ENCODE measurements around the gene MS4A10. TPM values are rescaled to one million over a fixed set of nuclear protein-coding genes. Genes with fewer than 3 reads are reported as not detected.

Gene MS4A10
- polyA plus RNA-seq, 2 of the 4 experiments (the other 2 are of a cell fraction) = not detected

GRCh38 chr11:60763692-60764369 lies 21.3 kb upstream of the MS4A10 start (continued):
- no peak for TF ChIP-seq ATOH8 (CRISPR knock-in tag; IDR thresholded peaks at IDR 0.05; ENCODE audit: low read depth)
- TF ChIP-seq GATA3 (IDR thresholded peaks at IDR 0.05; ENCODE audit: borderline replicate concordance) = no peak
- TF ChIP-seq BCL3 (IDR thresholded peaks at IDR 0.05) = no peak

GRCh38 chr11:60764879-60765278 lies 20.3 kb upstream of the MS4A10 start:
- ChIA-PET CTCF (interaction anchor here (0.7 to 8.1 kb wide), 8 partner anchors 11 to 497 kb away, joined by 3 to 129 read pairs (median 4); no protein-coding TSS in a partner anchor), POLR2A (no interaction called here)
- WGBS (ENCODE audit: missing lambda C conversion rate) = 25% methylated on average over 1 of the region's 1 CpG
- H3K4me1 ChIP-seq = no peaks in the 10 kb centered on the region
- ATAC-seq (no peak), FAIRE-seq (no peak), DNase-seq (ENCODE audit: low read depth in 1 of 2, low spot score in 1 of 2) (no peak)
- TF ChIP-seq ESRRA (IDR thresholded peaks at IDR 0.05; ENCODE audit: borderline replicate concordance, low read length) (no peak), RCOR1 (IDR thresholded peaks at IDR 0.05; ENCODE audit: low read depth, low read length) (no peak), PBX3 (IDR thresholded peaks at IDR 0.05) (no peak), POLR2AphosphoS2 (conservative IDR thresholded peaks at IDR 0.05; ENCODE audit: low read length) (no peak), HOXA7 (CRISPR knock-in tag; IDR thresholded peaks at IDR 0.05) (no peak), TFCP2L1 (CRISPR knock-in tag; IDR thresholded peaks at IDR 0.05) (no peak), KDM5A (IDR thresholded peaks at IDR 0.05) (no peak), EHF (CRISPR knock-in tag; IDR thresholded peaks at IDR 0.05) (no peak), CBX2 (IDR thresholded peaks at IDR 0.05; ENCODE audit: borderline replicate concordance, low read depth) (no peak), KDM1A (IDR thresholded peaks at IDR 0.05; ENCODE audit: low read depth) (no peak)
- no peak overlapping the region for H3K4me3 ChIP-seq
- no peak overlapping the region for H3K4me2 ChIP-seq
- no peak overlapping the region for H3K27ac ChIP-seq
- no peaks in the 10 kb centered on the region for H3K9me3 ChIP-seq

GRCh38 chr11:60765355-60765754 lies 19.8 kb upstream of the MS4A10 start:
- POLR2A ChIA-PET = no interaction called here

More at GRCh38 chr11:60765355-60765754, 19.8 kb upstream of the MS4A10 start:
- FAIRE-seq = no peak
- no peaks in the 10 kb centered on the region for H3K9me3 ChIP-seq
- DNase-seq (ENCODE audit: low read depth in 1 of 2, low spot score in 1 of 2) = no peak
- CTCF ChIA-PET = interaction anchor here (0.7 to 8.1 kb wide), 7 partner anchors 12 to 498 kb away, joined by 3 to 129 read pairs (median 4); no protein-coding TSS in a partner anchor
- no peak overlapping the region for H3K27ac ChIP-seq
- H3K4me3 ChIP-seq = no peak overlapping the region
- no peak overlapping the region for H3K4me2 ChIP-seq
- TF ChIP-seq E2F6 (IDR thresholded peaks at IDR 0.05; ENCODE audit: borderline replicate concordance, low read depth) (no peak), SMC3 (IDR thresholded peaks at IDR 0.05) (no peak), ESRRA (IDR thresholded peaks at IDR 0.05; ENCODE audit: borderline replicate concordance, low read length) (no peak), EHF (CRISPR knock-in tag; IDR thresholded peaks at IDR 0.05) (no peak), TP53 (CRISPR knock-in tag; IDR thresholded peaks at IDR 0.05) (no peak), ZSCAN20 (CRISPR knock-in tag; IDR thresholded peaks at IDR 0.05) (no peak), ZFP36 (IDR thresholded peaks at IDR 0.05; ENCODE audit: borderline replicate concordance, partially characterized antibody) (no peak), FOSL2 (IDR thresholded peaks at IDR 0.05) (no peak), FOSL2 (CRISPR knock-in tag; IDR thresholded peaks at IDR 0.05) (no peak), RFX5 (IDR thresholded peaks at IDR 0.05) (no peak), NFE2L2 (conservative IDR thresholded peaks at IDR 0.05; ENCODE audit: low read length) (no peak), HOXB13 (CRISPR knock-in tag; IDR thresholded peaks at IDR 0.05; ENCODE audit: low read depth) (no peak), EP300 (IDR thresholded peaks at IDR 0.05) (no peak), CEBPB (IDR thresholded peaks at IDR 0.05) (no peak), FOSB (CRISPR knock-in tag; IDR thresholded peaks at IDR 0.05) (no peak), FOXS1 (CRISPR knock-in tag; IDR thresholded peaks at IDR 0.05) (no peak)
- WGBS (ENCODE audit: missing lambda C conversion rate) = 62% methylated on average over 5 of the region's 5 CpGs
- H3K4me1 ChIP-seq = no peaks in the 10 kb centered on the region
- no peak for ATAC-seq

Data from A549 (cell line).